Stimulated activated CD8-positive, alpha-beta memory T cell treated with anti-CD3 and anti-CD28 coated beads, Interleukin-4, amount 100 ng/mL, for 24 hours (primary cell): ENCODE measurements around the gene ENDOU.

Source experiments
- DNase-seq: peaks from one replicate; pipeline ENCODE4 v3.0.0-alpha.2; 2020; ENCODE audit warnings: low read depth

ENDOU gene

DNA sequence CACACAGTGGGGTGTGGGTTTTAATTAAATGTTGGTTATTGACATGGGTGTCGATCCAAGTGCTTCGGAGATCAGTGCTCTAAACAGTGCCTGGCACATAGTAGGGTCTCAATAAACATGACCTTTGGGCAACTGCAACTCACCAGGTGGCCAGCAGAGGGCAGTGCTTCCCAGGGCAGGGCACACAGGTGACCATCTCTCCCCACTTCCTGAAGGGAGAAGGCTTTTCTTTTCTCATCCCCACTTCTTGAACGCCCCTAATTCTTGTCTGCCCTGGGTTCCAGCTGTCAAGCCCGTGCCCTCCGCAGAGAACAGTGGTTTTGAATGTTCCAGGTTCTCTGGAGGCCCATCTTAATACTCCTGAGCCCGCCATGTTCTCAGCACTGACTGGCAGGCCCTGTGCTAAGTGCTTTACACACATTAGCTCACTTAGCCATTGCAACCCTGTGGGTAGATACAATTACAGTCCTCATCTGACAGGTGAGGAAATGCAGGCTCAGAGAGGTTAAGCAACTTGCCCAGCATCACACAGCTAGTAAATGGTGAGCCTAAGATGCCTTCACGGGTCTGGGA, 17.0 kb upstream of the ENDOU start:
- DNase-seq: peak; percentile 58

DNA sequence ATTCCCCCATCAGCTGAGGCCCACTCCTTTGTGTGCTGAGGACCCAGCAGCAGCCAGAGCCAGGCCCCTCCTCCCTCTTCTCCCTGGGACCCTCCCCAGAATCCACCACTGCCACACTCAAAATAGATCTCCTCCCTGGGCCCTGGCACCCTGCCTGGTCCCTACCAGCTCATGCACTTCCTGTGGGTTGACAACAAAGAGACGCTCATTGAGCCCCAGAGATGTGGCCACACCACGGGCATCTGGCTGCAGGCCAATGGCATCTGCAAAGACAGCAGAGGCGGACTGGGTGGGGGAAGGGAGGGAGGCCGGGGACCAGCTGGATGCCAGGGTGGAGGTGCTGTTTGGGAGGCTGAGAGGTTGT, 16.0 kb upstream of the ENDOU start:
- DNase-seq: peak; percentile 38

DNA sequence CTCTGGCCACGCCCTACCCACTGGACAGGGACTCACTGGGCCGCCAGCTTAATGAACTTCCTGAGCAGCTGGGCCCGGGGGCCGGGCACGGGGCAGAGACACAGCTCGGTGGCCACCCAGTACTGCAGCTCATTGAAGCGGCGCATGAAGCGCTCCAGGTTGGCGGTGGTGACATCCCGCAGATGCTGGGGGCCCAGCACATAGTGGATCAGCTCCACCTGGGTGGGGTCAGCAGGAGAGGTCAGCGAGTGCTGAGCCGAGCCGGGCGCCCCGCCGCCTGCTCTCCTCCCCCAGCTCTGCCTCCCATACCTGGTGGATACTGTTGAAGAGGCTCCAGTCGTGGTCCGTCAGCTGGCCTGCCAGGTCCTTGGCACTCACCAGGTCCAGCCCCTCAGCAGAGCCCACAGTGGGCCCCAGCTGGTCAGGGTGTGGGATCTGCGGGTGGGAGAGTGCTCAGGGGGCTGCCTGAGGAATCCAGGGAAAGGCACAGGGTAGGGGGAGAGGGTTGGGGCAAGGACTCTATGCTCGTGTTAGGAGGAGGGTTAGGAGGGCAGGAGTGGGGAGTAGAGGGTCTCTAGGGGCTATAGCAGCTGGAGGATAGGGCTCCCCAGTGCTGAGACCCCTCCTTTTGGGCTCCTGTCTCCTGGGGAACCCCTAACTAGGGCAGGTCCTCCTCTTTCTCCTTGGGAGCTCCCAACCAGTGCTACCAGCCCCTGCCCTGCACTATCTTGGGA, 15.5 kb upstream of the ENDOU start:
- no peak for DNase-seq

DNA sequence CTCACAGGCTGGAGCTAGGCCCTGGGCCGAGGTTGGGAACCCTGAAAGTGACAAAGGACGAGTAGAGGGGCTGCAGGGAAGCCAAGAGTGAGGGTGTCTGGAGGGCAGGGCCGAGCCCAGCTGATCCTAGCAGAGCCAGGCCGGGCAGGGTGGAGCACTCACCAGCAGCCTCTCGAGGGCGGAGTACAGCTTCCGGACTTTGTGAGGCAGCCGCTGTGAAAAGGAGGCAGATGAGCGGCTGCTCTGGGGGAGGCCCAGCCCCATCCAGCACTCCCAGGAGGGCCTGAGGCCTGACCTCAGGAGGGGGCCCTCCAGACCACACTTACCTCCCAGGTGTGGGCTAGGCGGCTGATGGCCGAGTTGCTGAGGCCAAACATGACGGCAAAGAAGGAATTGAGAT, 14.7 kb upstream of the ENDOU start:
- no peak for DNase-seq

DNA sequence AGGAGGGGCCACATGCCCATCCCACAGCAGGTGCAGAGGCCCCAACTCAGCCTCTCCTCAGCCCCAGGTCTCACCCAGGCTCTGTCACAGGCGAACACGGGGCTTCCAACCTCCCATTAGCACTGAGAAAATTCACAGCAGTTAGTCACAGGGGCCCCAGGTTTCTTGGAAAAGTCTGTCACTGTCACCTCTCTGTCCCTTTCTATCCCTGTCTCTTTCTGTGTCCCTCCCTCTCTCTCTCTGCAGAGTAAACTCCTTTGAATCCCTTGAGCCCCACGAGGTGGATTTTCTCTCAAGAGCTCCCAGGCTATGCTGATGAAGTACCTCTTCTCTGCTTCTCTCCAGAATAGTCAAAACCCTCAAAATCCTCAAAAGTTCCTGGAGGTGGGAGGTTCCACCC, 14.0 kb upstream of the ENDOU start:
- DNase-seq: no peak

DNA sequence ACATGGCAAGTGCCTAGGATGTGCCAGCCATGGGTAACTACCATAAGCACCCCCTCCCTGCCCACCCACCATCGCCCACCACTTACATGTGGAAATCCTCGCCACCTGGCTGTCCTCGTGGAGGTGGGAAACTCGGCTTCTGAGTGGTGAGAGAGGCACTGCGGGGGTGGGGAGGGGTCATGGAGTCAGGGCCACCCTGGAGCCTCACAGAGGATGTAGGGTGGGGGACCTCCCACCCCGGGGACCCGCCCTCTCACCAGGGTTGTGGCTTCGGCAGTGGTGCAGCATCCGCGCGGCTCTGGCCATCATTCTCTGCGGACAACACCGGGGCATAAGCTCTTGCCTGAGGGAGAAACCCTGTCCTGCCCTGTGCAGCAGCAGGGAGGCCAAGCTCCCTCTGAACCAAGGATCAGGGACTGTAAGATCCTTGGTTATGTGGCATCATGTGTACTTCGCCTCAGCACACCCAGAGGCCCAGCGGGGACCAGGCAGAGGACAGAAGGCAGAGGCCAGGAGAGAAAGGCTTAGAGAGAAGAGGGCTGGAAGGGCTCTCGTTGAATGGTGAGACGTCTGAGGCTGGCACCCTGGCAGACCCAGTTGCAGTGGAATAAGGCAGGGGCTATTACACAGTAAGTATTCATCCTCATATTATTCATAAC, 12.8 kb upstream of the ENDOU start:
- no peak for DNase-seq

DNA sequence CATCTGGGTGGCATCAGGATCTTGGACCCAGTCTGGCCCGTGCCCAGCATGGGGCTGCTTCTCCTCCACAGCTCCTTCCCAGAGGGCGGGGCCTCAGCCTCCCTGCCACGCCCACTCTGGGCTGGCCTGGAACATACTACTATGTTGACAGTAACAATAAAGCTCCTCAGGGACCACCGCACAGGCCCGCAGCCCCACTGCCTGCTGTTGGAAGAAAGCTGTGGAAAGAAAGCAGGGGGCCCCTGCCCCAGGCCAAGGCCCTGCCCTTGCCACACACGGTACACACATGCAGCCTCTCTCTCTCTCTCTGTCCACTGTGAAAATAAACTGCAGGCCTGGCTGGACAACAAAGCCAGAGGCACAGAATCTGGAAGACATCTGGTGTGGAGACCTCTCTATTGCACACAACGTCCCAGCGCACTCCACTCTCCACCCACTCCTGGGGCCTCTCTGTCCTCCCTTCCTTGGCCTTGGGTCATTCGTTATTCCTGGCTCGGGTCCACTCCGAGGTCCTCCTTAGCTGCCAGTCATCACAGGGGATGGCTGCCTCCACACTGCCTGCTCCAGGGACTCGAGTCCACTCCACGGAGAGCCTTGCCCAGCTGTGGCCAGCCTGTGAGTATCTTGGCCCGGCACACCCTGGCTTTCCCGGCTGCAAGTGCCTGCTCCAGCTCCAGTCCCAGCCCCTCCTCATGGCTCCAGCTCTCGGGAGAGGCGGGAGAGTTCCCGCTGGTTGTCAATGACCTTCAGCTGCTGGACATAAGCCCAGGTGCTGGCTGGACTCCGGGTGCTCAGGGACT, 11.8 kb upstream of the ENDOU start:
- DNase-seq: no peak

DNA sequence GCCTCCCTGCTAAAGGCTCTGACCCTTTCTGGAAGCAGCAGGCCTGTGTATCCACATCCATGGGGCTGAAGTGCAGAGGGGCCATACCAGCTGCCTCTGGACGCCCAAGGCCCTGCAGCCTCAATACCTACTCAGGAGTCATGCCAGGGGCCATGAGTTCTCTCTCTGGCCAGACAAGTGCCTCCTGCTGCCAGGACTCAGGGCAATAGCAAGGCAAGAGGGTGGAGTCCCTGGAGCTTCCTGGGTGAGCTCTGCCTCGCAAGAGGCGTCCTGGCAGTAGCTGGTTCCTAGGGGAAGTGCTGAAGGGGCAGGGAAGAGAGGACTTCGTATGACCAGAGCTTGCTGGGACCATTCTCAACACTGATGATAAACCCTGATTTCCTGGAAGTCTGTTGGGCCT, 10.9 kb upstream of the ENDOU start:
- no peak for DNase-seq

DNA sequence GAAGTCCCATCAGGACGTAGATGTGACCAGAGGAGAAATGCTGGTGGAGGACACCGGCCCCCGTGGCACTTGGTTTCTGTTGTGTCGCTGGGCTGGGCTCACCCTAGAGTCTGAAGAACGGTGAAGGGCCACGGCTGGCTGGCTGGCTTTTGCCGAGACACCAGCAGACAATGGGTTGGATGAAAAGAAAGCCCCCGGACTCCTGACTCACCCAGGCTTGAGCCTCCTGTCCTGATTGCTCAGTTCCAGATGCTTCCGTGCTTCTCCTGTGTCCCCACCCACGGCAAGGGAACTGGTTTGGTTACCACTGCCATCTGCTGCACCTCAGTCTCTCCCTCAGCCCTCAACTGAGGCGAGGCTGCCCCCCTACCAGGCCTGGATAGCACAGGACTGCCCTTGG, 10.4 kb upstream of the ENDOU start:
- no peak for DNase-seq

DNA sequence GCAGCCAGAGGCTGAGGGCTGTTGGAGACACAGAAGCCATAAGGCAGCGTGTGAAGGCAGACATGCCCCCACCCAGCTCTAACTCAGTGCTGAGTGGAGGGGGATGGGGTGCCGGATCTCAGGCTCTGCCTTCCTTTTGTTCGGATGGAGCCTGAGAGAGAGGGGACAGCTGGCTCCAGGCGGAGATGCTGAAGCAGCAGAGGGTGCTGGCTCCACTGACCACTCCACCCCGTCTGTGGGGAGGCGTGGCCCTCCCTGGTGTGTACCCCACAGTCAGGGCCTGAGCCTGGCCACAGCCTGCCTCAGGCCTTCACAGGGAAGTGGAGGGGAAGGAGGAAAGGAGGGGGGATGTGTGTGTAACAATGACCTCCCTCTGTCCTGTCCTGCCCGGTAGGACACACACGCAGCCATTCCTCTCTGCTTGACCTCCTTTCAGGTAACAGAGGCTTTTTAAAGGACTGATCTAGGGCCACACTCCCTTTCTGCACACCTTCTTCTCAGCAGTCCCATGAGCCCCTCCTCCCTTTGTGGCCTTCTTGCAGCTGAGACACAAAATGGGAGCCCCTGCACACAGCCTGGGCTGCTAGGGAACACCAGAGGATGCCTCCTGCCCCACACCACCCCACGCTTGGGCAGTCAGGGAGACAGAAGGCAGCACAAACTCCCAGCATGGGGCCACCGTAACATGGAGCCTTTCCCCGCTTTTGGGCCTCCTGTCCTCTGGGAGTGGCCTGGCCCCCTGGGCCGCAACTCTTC, 9.6 kb upstream of the ENDOU start:
- DNase-seq: no peak

DNA sequence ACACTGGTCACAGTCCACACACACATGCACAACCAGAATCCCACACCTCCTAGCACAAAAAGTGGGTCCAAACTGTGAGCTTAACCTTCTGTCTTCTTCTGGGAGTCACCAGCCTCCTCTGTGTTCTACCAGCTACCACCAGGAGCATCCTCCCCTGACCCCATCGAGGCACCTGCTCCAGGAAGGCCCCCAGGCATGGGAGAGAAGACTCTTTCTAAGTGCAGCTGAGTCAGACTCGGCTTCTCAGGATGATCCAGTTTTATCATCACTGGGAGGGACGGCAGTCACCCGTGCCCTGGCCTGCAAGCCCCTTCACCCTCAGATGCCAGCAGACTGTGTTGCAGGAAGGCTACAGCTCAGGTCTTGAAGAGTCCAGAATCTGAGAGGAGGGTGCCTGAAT, 7.9 kb upstream of the ENDOU start:
- no peak for DNase-seq

DNA sequence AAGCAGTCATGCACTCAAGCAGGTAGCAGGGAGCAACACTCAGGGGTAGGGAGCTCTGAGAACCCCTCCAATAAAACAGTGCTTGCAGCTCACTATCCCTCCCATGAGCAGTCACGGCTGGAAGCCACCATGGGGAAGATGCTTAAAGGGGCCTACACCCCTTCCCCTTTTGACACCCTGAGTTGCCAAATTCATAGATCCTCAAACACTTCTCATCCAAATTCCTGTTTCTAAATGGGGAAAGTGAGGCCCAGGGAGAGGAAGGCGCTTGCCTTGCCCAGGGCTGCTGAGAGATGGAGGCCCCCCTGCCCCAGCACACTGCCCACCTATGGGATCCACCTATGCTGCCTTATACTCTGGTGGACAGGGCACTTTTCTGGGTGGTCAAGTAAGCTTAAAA, 7.2 kb upstream of the ENDOU start:
- DNase-seq: no peak

DNA sequence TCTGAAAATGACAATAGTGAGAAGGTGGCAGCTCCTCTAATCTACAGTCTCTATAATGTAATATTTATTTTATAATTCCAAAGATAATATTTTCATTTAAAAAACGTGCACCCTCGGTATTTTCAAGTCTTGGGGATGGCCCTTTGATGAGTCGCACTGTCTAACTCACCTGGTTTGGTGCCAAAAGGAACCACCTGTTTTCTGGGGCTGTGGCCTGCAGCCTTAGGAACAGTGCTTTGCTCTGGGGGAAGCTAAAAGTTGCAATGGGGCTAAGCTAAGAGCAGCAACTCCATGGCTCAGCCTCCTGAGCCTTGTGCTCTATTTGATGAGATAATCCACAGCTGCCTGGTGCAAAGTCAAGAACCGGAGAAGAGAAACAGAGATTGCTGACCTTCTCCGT, 6.4 kb upstream of the ENDOU start:
- no peak for DNase-seq

DNA sequence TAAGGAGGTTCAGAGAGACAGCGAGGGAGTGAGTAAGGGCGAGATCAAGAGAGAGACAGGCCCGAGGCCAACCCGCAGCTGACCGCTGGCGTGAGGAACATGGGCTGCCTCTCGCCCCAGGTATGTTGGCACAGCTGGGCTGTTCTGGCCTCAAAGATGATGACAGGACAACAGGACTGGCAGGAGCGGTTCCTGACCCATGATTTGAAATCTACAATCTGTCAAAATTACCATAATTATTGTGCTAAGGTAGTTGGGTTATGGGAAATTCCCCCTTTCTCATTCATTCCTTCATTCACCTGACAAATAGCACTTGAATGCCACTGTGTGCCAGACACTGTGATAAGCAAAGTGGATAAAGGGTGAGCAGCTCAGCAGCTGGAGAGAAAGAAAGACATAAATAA, 5.1 kb upstream of the ENDOU start:
- no peak for DNase-seq

DNA sequence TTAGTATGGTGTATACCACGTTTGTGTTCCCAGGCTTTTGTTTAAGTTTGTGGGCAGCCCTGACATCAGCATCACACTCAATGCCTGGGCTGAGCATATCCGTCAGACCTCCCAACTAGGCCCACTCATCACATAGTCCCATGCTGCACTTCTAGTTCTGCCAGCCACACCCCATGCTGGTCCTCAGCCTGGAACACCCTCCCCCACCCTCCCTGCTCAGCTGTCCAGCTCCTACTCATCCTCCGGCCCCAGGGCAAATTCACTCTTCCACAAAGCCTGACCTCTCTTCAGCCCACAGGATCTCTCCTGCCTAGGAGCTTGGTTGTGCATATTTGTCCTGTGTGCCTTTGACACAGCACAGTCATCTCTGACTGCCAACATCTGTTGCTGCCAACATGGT, 3.9 kb upstream of the ENDOU start:
- DNase-seq: no peak

DNA sequence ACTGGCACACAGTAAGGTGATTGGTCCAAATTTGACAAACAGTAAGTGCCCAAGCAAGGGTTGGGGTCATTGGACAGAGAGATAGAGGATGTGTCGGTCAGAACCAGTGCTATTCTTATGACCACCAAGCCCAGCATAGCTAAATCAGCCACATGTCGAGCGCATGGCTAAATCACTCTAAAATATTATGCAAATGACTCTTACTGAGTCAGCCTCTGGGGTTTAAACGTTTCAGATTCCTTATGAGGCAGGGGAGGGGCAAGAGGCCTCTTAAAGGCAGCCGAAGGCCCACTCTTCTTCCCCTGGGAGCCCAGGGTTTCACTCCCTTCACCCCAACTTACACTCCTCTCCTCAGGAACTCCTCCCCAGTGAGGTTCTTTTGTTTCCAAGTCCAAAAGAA, 603 bp upstream of the ENDOU start:
- DNase-seq: no peak

DNA sequence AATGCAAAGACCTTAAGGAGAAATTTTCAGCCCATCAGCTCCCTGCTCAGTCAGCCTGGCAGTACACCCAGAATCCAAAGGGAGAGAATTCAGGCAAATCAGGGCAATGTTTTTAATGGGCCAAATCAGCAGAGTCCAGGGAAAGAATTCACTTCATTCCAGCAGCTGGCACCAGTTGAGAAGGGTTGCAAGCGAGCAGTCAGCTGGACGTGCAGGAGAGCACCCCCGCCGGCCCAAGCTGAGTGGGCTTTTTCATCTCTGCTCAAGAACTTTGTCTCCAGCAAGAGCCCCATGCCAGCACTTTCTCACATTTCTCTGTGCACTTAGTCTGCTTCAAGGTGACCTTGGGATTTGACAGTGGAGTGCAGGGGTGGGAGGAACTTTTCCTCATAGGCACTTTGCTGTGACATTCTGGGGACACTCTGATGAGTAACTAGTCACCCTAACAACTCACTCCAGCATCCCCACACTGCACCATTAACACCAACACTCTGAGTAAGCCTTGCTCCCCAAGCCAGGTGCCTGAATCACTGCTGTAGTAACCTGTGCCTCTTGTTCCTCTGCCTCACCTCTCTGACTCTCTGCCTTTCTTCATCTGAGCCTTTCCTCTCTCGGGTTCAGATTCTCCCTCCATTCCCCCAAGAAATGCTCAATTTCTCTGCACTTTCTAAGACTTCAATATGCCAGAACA, 2.2 kb downstream of the ENDOU start:
- no peak for DNase-seq

DNA sequence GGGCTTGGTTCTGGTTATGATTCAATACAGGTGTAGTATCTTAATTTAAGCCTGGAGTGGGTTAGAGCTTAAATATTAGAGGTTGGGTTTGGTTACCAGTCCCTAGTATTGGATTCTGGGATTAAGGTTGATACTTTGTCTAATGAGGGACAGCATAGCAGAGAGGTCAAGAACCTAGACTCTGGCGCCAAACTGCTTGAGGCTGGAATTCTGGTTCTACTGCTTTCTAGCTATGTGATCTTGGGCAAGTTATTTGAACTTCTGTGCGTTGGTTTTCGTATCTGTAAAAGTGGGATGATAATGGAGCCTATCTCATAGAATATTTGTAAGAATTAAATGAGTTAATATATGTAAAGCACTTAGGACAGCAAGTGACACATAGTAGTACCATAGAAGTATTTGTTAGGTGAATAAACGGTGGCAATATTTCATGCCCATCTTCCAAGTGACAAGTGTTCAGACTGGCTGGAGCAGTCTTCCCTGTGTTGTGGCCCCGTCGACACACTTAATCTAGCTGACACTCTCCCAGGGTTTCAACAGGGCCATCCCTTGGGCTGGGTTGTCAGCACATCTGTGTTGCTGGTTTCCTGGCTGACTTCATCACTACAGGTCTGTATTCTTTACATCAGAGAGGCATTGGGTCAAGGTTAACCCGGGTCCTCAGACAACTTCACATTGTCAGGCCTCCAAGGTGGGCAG, 3.0 kb downstream of the ENDOU start:
- no peak for DNase-seq

DNA sequence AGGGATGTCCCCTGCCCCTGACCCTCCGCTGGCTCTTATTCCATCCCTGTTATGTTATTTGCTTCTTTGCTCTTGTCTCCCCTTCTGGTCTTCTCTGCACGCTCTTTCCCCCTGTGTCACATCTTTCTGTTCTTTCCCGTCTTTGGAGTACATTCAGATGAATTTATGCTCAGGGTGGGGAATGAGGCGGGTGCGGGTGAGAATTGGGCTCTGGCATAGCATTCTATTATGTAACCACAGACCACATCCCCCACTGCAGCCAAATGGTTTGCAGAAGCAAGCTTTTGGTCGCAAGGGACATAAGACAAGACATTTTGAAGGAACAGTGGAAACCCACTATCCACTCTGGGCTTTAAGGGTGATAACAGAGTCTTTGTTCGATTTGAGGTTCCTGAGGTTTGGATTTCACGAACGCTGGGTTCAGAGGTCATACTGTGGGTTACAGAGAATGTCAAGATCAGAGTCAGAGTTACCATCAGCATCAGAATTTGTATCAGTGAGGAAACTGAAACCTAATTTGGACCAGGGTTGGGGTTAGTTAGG, 3.8 kb downstream of the ENDOU start:
- no peak for DNase-seq

DNA sequence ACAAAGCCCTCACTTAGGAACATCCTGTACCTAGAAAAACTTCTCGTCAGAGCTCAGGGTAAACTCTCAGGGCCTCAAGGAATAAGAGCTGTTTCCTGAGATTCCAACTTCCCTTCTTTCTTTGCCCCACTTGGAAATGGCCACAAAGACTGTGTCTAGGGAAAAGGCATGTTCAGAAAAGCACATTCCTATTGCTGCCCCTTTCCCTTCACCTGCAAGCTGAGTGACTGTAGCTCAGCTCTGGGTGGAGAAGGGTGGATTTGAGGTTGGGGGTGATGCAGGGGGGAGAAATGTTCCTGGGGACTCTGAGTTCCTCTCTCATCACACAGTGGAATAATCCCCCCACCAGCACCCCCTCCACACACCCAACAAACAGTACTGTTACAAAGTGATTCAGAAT, 6.8 kb downstream of the ENDOU start:
- no peak for DNase-seq
